Karpas-422 (cell line): Measurements from ENCODE around the gene TMEM88. TPM values are rescaled to one million over a fixed set of nuclear protein-coding genes. Genes with fewer than 3 reads are reported as not detected.

ENCODE experiments used
- DNase-seq: peaks from one replicate; pipeline ENCODE4 v3.0.0-alpha.2; 2015
- H2AFZ ChIP-seq: fragments of 200-600 bp; sonication (generic); 2 replicates; pipeline ENCODE4 v1.6.1; 2014; ENCODE audit warnings: antibody characterized with exemption, low read length, mixed read lengths
- H3K27ac ChIP-seq: fragments of 200-600 bp; sonication (generic); 2 replicates; pipeline ENCODE4 v1.5.1; 2014; ENCODE audit warnings: mild to moderate bottlenecking, low read length, moderate library complexity
- H3K27me3 ChIP-seq: fragments of 200-600 bp; sonication (generic); 2 replicates; pipeline ENCODE4 v1.6.1; 2014; ENCODE audit warnings: low read length, mixed read lengths
- H3K36me3 ChIP-seq: fragments of 200-600 bp; sonication (generic); 2 replicates; pipeline ENCODE4 v1.6.1; 2014; ENCODE audit warnings: low read length, mixed read lengths; ENCODE audit not compliant: insufficient read depth
- H3K4me1 ChIP-seq: fragments of 200-600 bp; sonication (generic); 2 replicates; pipeline ENCODE4 v1.6.1; 2014; ENCODE audit warnings: mild to moderate bottlenecking, low read length, mixed read lengths
- H3K4me2 ChIP-seq: fragments of 200-600 bp; sonication (generic); 2 replicates; pipeline ENCODE4 v1.6.1; 2014; ENCODE audit warnings: low read length, low read depth, mild to moderate bottlenecking; ENCODE audit not compliant: poor library complexity, severe bottlenecking
- H3K4me3 ChIP-seq: fragments of 200-600 bp; sonication (generic); 2 replicates; pipeline ENCODE4 v1.5.1; 2014; ENCODE audit warnings: mild to moderate bottlenecking, antibody characterized with exemption, low read length, mixed read lengths
- H3K79me2 ChIP-seq: fragments of 200-600 bp; sonication (generic); 2 replicates; pipeline ENCODE4 v1.6.1; 2014; ENCODE audit warnings: mild to moderate bottlenecking, low read length, mixed read lengths
- H3K9ac ChIP-seq: fragments of 200-600 bp; sonication (generic); 2 replicates; pipeline ENCODE4 v1.6.0; 2014; ENCODE audit warnings: low read length
- H3K9me2 ChIP-seq: fragments of 200-600 bp; sonication (generic), shearing (Covaris generic); replicated peaks from 2 replicates; pipeline ENCODE4 v1.6.0; 2014; ENCODE audit warnings: mild to moderate bottlenecking, low read length, moderate library complexity; ENCODE audit not compliant: insufficient read depth
- H3K9me3 ChIP-seq: fragments of 300-700, 200-600 bp; sonication (generic); 2 replicates; pipeline ENCODE4 v1.6.1; 2014; ENCODE audit warnings: low read length, mixed read lengths
- H4K20me1 ChIP-seq: fragments of 200-600 bp; sonication (generic); 2 replicates; pipeline ENCODE4 v1.6.1; 2014; ENCODE audit warnings: mild to moderate bottlenecking, antibody characterized with exemption, low read length, low read depth; ENCODE audit not compliant: insufficient read depth
- total RNA-seq: library from RNA; depleted of rRNA; stranded (reverse); fragments of >200 nt; shearing (Covaris generic); gene quantifications from 2 replicates; pipeline ENCODE4 v1.2.3, GENCODE V29; 2014; ENCODE audit warnings: low replicate concordance

Gene TMEM88
- total RNA-seq, 1 experiment from 2014 or later, result 1.4 TPM

DNA sequence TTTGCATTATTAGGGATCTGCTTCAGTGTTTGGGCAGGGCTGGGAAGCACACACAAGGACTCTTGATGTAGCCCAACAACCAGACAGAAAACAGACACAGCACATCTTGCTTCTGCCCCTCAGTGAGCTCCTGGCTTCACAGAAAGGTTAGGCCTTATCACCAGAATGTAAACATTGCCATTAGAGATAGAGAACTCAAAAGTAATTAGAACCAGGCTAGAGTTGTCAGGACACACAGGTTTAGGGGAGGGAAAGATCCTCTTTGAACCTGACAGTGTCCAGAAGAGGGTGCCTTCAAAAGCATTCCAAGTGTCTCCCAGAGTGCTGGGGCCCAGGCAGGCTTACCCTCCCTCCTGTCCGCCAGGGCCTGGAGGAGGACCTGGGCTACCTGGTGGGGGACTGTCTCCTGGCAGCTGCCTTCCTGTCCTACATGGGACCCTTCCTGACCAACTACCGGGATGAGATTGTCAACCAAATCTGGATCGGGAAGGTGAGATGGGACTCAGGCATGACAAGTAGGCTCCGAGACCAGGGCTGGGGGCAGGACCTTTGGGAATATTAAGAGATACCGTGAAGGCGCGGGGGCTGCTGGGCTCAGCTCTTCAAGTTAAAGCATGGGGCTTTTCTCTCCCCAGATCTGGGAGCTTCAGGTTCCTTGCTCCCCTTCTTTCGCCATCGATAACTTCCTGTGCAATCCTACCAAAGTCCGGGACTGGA is 37.8 kb upstream of the TMEM88 start:
- Histone ChIP-seq H3K9ac (no peak overlapping the region), H3K4me2 (no peak overlapping the region), H3K27ac (no peak overlapping the region), H3K9me3 (no peaks in the 10 kb centered on the region), H3K36me3 (no peaks in the 10 kb centered on the region), H4K20me1 (no peaks in the 10 kb centered on the region), H3K9me2 (no peaks in the 10 kb centered on the region), H2AFZ (no peak overlapping the region), H3K4me3 (no peak overlapping the region), H3K4me1 (no peaks in the 10 kb centered on the region), H3K27me3 (no peaks in the 10 kb centered on the region), H3K79me2 (no peaks in the 10 kb centered on the region)
- DNase-seq, result no peak

- no peak for DNase-seq
- Histone ChIP-seq H3K79me2 (no peaks in the 10 kb centered on the region), H4K20me1 (no peaks in the 10 kb centered on the region), H3K9me3 (no peaks in the 10 kb centered on the region), H3K27me3 (no peaks in the 10 kb centered on the region), H3K4me1 (no peaks in the 10 kb centered on the region), H3K4me3 (no peak overlapping the region), H3K4me2 (no peak overlapping the region), H2AFZ (no peak overlapping the region), H3K9ac (no peak overlapping the region), H3K9me2 (no peaks in the 10 kb centered on the region), H3K36me3 (no peaks in the 10 kb centered on the region), H3K27ac (no peak overlapping the region)
Measured at GRCh38 chr17:7817643-7817964, 37.3 kb upstream of the TMEM88 start.

DNA sequence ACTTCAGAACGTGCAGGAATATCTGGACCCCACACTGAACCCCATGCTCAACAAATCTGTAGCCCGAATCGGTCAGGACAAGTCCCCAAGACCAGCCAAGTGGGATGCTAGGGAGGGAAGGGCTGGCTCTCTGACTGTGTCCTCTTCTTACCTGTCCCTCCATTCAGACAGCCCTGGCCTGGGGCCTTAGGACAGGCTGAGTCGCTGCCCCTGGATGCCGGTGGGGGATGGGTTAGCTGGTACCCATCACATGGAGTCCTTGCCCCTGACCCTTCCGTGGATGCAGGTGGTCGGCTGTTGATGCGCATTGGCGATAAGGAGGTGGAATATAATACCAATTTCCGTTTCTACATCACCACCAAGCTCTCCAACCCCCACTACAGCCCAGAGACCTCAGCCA is 36.8 kb upstream of the TMEM88 start:
- Histone ChIP-seq H3K9me3 (no peaks in the 10 kb centered on the region), H3K4me2 (no peak overlapping the region), H2AFZ (no peak overlapping the region), H3K27me3 (no peaks in the 10 kb centered on the region), H3K9ac (no peak overlapping the region), H3K36me3 (no peaks in the 10 kb centered on the region), H3K4me1 (no peaks in the 10 kb centered on the region), H3K9me2 (no peaks in the 10 kb centered on the region), H4K20me1 (no peaks in the 10 kb centered on the region), H3K79me2 (no peaks in the 10 kb centered on the region), H3K27ac (no peak overlapping the region), H3K4me3 (no peak overlapping the region)
- DNase-seq, result no peak

DNA sequence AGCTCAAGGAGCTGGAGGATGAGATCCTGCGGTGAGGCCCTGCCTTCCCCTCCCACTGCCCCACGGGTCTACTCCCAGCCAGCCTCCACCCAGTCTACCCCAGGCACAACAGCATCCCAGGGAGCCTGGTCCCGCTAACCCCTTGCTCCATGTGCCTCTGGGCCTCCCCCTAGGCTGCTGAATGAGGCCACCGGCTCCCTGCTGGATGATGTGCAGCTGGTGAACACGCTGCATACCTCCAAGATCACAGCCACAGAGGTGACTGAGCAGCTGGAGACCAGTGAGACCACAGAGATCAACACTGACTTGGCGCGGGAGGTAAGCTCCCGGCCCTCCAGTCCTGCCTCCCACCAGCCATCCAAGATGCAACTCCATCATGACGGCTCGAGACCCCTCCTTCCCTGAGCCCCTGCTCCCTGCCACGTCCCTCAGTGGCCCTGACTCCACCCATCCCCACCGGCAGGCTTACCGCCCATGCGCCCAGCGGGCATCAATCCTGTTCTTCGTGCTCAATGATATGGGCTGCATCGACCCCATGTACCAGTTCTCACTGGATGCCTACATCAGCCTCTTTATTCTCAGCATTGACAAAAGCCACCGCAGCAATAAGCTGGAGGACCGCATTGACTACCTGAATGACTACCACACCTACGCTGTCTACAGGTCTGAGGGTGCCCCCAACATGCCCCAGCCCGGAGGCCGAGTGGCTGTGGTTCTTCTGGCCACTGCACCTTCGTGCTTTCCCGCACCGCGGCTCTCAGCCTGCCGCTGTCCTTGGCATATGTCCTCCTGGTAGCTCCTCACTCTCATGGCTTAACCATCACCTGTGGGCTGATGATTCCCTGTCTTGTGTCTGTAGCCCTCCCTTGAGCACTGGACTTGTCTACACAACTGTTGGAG is 35.9 kb upstream of the TMEM88 start:
- Histone ChIP-seq H3K27ac (no peak overlapping the region), H4K20me1 (no peaks in the 10 kb centered on the region), H3K27me3 (no peaks in the 10 kb centered on the region), H3K4me2 (no peak overlapping the region), H3K9me3 (no peaks in the 10 kb centered on the region), H3K36me3 (no peaks in the 10 kb centered on the region), H3K79me2 (no peaks in the 10 kb centered on the region), H3K9me2 (no peaks in the 10 kb centered on the region), H3K4me3 (no peak overlapping the region), H3K4me1 (no peaks in the 10 kb centered on the region), H3K9ac (no peak overlapping the region), H2AFZ (no peak overlapping the region)
- no peak for DNase-seq

DNA sequence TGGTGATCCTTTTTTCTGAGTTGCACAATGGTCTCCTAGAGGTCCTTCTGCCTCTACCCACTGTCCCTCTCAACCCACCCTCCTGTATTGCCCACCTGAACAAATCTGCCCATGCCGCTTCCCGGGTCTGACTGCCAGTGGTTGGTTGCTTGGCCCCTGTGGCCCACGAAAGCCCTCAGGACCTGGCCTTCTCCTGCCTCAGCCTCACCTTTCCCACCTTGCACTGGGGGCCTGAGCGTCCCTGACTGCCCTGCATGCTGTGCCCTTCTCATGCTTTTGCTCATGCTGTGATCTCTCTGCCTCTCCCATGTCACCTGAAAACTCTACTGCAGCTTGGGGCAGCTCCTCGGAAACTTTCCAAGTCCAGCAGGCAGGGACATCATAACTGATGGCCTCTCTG is 34.6 kb upstream of the TMEM88 start:
- no peak overlapping the region for H3K4me3 ChIP-seq
- no peaks in the 10 kb centered on the region for H3K27me3 ChIP-seq
- no peaks in the 10 kb centered on the region for H3K36me3 ChIP-seq
- H4K20me1 ChIP-seq, result no peaks in the 10 kb centered on the region
- no peak for DNase-seq
- H3K79me2 ChIP-seq, result no peaks in the 10 kb centered on the region
- peaks cover 8% of the 10 kb centered on the region for H3K4me1 ChIP-seq
- H3K9ac ChIP-seq, result no peak overlapping the region
- H3K27ac ChIP-seq, result no peak overlapping the region
- H3K9me3 ChIP-seq, result no peaks in the 10 kb centered on the region
- H2AFZ ChIP-seq, result no peak overlapping the region
- no peak overlapping the region for H3K4me2 ChIP-seq
- no peaks in the 10 kb centered on the region for H3K9me2 ChIP-seq

- no peaks in the 10 kb centered on the region for H3K27me3 ChIP-seq
- no peak overlapping the region for H3K9ac ChIP-seq
- no peak overlapping the region for H2AFZ ChIP-seq
- H3K36me3 ChIP-seq, result no peaks in the 10 kb centered on the region
- H4K20me1 ChIP-seq, result no peaks in the 10 kb centered on the region
- H3K4me2 ChIP-seq, result no peak overlapping the region
- no peak for DNase-seq
- H3K4me1 ChIP-seq, result peaks cover 10% of the 10 kb centered on the region
- no peak overlapping the region for H3K4me3 ChIP-seq
- H3K9me3 ChIP-seq, result no peaks in the 10 kb centered on the region
- H3K27ac ChIP-seq, result no peak overlapping the region
- no peaks in the 10 kb centered on the region for H3K79me2 ChIP-seq
- no peaks in the 10 kb centered on the region for H3K9me2 ChIP-seq
Measured at GRCh38 chr17:7822126-7822525, 32.7 kb upstream of the TMEM88 start.

GRCh38 chr17:7823581-7824001 is 31.3 kb upstream of the TMEM88 start:
- Histone ChIP-seq H3K9ac (no peak overlapping the region), H3K9me2 (no peaks in the 10 kb centered on the region), H3K36me3 (no peaks in the 10 kb centered on the region), H4K20me1 (no peaks in the 10 kb centered on the region), H3K4me2 (no peak overlapping the region), H3K9me3 (no peaks in the 10 kb centered on the region), H3K27ac (no peak overlapping the region), H3K27me3 (no peaks in the 10 kb centered on the region), H3K4me3 (no peak overlapping the region), H3K4me1 (peaks cover 10% of the 10 kb centered on the region), H3K79me2 (no peaks in the 10 kb centered on the region), H2AFZ (no peak overlapping the region)
- no peak for DNase-seq

DNA sequence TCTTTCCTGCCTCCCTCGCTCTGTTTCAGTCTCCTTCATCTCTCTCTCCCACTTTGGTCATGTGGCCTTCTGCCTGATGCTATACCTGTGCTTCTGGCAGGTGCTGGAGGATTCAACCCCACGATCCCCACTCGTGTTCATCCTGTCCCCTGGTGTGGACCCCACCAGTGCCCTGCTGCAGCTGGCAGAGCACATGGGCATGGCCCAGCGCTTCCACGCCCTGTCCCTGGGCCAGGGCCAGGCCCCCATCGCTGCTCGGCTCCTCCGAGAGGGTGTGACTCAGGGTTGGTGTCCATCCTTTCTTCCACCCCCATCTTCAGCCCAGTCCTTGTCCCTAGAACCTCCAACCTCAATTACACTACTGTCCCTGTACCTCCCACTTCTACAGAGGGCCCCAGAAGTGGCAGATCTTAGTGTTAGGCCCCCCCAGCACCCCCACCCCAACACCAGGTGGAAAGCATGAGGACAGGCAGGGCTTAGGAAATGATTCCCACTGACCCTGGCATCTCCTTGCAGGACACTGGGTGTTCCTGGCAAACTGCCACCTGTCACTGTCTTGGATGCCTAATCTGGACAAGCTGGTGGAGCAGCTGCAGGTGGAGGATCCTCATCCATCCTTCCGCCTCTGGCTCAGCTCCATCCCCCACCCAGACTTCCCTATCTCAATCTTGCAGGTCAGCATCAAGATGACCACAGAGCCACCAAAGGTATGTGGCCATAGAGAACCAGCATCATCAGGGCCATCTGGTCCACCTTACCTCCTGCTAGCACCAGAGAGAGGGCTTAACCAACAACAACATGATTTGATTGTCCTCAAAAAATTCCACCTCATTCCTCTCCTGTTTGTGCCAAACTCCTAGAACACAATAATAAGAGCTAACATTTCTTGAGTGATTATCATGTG is 30.6 kb upstream of the TMEM88 start:
- H2AFZ ChIP-seq, result no peak overlapping the region
- no peaks in the 10 kb centered on the region for H3K36me3 ChIP-seq
- H3K9me3 ChIP-seq, result no peaks in the 10 kb centered on the region
- H4K20me1 ChIP-seq, result no peaks in the 10 kb centered on the region
- no peak for DNase-seq
- no peak overlapping the region for H3K4me2 ChIP-seq
- H3K4me3 ChIP-seq, result no peak overlapping the region
- H3K4me1 ChIP-seq, result peaks cover 10% of the 10 kb centered on the region
- no peak overlapping the region for H3K9ac ChIP-seq
- H3K27me3 ChIP-seq, result no peaks in the 10 kb centered on the region
- no peak overlapping the region for H3K27ac ChIP-seq
- no peaks in the 10 kb centered on the region for H3K9me2 ChIP-seq
- no peaks in the 10 kb centered on the region for H3K79me2 ChIP-seq
